ENCODE measurements around the gene JARID2. TPM values are rescaled to one million over a fixed set of nuclear protein-coding genes. Genes with fewer than 3 reads are reported as not detected.

JARID2 gene
- total RNA-seq, 2 donors from 2014 or later = 10.0 to 11.2 TPM

DNA sequence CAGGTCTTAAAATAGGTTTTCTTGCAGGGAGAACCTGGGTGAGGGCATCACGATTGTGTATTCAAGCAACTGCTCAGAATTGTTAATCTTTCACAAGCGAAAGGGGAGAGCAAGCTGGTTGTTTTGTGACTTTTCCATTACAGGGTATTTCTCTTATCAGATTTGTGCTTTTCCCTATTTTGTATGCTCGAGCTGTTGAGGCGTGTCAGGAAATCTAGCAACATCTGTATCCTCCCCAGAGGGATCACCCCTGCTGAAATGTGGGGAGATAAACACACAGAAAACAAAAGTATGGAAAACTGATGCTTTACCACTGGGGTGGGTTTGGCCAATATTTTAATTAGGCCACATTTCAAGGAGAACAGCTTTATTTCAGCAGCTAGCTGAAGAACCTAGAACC lies 230.0 kb downstream of the JARID2 start:
- ATAC-seq = no peak
- intact Hi-C loops (cut with DNase I, micrococcal nuclease) = no loop called here
- no peak for DNase-seq

DNA sequence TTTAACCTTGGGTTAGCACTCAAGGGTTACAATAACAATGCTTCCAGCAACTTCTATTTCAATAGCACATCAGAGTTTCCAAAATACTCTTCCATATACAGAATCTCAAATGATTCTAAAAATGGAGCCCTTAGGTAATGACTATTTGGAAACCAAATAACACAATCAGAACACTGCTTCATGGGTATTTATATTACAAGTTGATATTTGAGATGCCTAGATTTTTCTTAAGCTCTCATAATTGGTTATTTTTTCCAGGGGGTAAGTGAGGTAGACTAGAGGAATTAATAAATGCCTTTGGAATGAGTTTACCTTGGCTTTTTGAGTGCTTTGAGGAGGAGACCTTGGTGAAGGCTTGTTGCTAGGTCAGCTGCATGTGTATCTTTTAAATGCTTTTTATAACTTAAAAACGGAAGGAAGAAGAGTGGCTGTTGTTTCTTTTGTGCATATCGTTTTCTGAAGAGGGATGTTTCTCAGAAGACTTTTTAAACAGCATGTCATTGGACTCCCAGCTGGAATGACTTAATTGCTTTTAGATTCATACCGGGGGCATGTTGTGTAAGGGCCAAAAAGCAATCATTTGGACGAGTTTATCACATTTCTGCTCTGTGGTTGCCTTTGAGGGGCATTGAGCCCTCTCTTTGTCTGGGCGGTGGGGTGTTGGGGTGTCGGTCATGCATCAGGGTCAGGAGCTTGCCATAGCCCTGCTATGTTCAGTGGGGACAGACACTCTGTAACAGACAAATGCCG lies 230.9 kb downstream of the JARID2 start:
- intact Hi-C loops (cut with DNase I, micrococcal nuclease) = no loop called here
- no peak for ATAC-seq
- DNase-seq = no peak

DNA sequence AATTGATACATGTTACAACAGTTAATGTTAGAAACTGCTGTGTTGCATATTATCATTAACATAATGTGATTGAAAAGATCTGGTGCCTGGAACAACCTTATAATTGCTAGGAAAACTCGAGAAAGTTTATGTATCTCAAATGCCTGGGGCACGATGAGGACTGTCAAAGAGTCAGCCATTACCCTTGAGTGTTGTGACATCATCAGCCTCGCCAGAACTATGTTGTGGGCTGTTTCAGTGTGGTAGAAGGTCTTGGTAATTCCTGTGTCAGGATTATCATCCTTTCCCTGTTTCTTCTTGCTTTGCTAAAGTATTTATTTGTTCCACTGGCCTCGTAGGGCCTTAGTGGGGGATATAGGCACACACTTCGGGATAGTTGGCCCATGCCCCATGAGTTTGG lies 231.9 kb downstream of the JARID2 start:
- no peak for ATAC-seq
- no peak for DNase-seq
- intact Hi-C loops (cut with DNase I, micrococcal nuclease) = no loop called here

DNA sequence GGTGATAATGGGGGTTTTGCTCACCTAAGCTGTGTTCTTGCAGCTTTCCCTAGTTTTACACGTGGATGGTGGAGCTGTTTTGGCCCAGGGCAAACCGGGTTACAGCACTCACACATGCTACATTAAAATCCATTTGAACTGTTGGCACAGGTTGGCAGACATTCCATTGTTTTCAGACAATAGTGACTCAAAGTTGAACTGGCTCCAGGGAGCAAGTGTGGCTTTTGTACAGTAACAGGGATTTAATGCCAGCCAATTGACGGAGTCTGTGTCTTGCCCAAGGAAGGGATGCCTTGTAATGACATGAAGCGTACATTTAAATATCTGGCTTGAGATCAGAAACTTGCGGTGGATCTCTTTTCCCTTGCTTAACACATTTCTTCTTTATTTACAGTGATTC lies 233.9 kb downstream of the JARID2 start:
- DNase-seq (no peak), ATAC-seq (no peak)
- intact Hi-C loops (cut with DNase I, micrococcal nuclease) = no loop called here

DNA sequence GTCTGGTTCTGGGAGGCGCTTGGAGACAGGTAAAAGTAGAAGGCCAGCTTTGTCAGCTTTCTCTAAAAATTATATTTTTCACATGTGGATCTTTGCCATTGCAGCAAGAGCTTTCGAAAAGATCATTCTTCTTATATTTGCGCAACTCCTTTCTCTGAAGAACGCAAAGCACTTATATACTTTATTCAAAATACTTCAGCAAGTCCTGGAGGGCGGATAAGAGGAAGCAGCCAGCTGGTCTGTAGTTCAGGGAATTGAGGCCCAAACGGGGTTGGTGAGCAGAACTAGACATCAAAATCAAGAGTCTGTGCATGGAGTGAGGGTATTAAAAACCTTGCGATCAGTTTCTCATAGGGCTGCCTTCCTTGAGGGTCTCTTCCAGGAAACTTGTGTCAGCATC lies 234.7 kb downstream of the JARID2 start:
- no peak for DNase-seq
- intact Hi-C loops (cut with DNase I, micrococcal nuclease) = no loop called here
- ATAC-seq = no peak

DNA sequence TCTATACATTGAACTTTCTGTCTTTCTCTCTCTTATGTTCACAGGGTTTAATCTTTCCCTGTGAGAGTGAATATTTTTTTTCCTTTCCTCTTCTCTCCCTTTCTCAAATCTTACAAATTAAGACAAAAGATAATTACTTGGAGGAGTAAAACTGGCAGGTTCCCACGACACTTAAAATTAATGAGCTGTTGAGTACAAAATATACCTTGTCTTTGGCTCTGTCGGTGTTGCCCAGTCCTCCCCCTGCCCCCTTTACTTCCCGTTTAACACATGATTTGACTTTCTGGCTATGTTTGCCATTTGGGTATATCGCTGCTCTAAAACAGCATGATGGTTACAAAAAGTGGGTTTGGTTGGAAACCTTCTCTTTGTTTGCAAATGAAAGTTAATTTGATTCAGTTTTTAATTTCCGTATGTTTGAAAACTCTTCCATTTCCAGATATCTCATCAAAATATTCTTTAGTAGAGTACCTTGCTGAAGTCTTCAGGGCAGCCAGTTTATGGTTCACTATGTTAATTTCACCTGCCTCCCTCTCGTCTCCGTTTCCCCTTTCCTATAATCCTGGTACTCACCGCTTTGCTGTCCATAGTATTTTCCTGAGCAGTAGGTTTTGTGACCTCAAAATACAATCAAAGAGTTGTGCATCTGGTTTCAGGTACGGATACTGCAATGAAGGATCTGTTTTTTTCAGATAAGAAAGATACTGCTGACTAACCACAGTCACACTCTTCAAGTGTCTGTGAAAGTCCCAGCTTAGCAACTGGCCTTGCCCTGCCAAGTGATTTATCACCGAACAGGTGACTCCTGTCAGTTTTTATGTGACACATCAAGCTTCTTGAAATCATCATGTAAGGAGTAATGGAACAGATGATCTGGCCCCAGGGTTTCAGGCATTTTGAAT lies 235.8 kb downstream of the JARID2 start:
- ATAC-seq (no peak), DNase-seq (no peak)
- intact Hi-C loops (cut with DNase I, micrococcal nuclease) = no loop called here

DNA sequence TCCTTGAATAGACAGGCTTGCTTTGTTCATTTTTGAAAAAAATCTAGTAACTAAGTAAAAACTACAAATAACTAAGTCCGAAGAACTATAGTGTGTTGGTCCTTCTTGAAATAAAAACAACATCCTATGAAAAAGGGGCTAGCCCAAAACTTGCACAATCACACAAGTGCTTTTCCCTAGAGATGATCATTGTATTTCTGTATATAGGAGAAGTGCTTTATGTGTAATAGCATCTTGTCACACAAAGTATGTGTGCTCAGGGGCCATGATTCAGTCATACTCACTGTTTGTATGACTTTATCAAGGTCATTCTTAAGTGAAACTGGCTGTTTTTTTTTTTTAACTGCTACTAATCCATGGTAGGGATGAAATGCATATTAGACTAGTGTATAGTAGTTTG lies 237.2 kb downstream of the JARID2 start:
- DNase-seq (no peak), ATAC-seq (no peak)
- intact Hi-C loops (cut with DNase I, micrococcal nuclease) = no loop called here

DNA sequence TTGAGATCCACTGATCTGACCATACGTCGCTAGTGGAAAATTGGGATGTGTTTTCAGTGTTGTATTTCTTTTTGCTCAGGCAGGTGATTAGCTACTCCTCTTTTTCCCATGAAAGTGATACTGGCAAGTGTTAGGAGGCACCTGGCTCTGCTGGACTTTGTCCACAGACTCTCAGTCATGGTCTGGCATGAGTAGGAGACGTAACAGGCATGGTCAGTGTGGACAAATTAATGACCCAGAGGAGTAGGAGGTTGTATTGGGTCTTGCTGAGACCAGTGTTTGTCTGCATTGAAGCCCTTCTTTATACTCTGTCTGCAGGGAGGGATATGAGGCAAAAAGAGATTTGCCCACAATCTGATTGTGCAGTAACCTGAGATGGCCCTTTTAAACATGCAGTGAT lies 238.3 kb downstream of the JARID2 start:
- DNase-seq (no peak), ATAC-seq (no peak)
- intact Hi-C loops (cut with DNase I, micrococcal nuclease) = no loop called here

DNA sequence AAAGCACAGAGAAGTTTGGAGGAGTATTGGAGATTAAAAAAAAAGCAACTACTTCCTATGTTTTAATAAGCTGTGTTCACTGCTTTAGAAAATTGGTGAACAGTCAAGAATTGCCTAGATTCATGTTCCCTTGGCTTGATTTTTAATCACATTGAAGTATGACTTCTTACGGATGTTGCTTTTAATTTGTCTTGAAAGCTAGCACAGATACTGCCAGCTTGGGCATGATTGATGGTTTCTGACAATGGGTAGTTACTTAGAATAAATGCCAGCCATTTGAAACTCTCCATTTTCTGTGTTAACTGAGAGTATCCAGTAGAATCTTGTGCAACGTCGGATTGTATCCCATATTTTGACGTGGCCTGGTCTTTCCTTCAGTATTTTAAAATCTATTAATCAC lies 239.0 kb downstream of the JARID2 start:
- intact Hi-C loops (cut with DNase I, micrococcal nuclease) = no loop called here
- DNase-seq (no peak), ATAC-seq (no peak)

DNA sequence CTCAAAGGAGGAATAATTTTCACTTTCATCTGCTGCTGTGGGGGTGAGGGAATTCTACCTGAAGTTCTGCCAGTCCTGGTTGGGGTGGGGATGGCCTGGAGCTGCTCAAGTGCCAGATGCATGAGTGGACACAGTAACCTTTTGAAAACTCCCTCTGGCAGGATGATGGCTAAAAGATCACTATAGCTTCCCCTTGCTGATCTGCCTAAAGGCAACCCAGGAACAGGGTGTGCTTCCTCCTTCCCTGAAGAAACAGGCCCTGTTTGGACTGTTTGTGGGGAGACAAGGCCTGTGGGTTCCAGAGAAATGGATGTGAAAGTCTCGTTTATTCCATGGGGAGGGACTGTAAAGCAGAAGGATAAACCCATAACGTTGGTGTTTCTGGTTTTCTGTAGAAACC lies 240.1 kb downstream of the JARID2 start:
- ATAC-seq (no peak), DNase-seq (no peak)
- intact Hi-C loops (cut with DNase I, micrococcal nuclease) = no loop called here

DNA sequence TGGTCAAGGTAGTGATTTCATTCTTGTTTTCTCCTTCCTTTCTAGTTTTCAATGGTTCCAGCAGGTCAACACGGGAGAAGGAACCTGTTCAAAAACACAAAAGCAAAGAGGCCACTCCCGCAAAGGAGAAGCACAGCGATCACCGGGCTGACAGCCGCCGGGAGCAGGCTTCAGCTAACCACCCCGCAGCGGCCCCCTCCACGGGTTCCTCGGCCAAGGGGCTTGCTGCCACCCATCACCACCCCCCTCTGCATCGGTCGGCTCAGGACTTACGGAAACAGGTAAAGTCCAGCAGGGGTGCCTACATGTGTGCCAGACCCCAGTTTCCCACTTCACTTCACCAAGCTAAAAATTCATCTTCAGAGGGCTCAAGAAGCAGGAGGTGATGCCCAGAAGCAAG lies 241.4 kb downstream of the JARID2 start:
- DNase-seq = no peak

DNA sequence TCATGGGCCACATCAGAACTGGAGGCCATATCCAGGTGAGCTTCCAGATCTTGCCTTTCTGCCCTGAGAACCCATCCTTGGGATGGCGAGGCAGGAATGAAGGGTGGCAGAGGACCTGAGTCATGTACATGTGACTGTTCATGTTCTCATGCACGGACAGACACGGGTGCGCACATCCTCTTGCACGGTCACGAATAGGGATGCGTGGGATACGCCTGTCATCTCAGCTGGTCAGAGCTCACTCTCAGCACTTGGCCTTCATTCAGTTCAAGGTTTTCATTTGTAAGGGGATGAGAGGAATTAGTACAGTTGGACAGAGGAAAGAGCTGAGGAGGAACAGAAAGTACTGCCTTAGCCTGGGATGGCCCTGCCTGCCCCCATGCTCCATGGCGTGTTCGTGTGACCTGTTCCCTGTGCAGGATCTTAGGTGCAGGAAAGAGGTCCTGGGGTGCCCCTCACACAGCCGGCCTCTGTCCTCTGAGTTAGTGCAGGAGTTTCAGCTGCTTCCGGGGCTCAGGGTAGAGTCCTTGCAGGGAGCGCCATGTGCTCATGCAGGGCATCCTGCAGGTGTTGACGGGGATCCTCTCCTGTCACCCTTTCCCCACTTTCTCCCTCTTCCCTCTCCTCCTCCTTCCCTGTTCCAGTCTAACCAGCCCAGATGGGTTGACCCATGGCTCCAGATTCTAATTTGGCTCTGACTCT lies 243.5 kb downstream of the JARID2 start:
- intact Hi-C loops (cut with DNase I, micrococcal nuclease) = no loop called here
- no peak for ATAC-seq
- no peak for DNase-seq

More for the DNA sequence above, 241.4 kb downstream of the JARID2 start:
- intact Hi-C loops (cut with DNase I, micrococcal nuclease) = no loop called here
- ATAC-seq = no peak

DNA sequence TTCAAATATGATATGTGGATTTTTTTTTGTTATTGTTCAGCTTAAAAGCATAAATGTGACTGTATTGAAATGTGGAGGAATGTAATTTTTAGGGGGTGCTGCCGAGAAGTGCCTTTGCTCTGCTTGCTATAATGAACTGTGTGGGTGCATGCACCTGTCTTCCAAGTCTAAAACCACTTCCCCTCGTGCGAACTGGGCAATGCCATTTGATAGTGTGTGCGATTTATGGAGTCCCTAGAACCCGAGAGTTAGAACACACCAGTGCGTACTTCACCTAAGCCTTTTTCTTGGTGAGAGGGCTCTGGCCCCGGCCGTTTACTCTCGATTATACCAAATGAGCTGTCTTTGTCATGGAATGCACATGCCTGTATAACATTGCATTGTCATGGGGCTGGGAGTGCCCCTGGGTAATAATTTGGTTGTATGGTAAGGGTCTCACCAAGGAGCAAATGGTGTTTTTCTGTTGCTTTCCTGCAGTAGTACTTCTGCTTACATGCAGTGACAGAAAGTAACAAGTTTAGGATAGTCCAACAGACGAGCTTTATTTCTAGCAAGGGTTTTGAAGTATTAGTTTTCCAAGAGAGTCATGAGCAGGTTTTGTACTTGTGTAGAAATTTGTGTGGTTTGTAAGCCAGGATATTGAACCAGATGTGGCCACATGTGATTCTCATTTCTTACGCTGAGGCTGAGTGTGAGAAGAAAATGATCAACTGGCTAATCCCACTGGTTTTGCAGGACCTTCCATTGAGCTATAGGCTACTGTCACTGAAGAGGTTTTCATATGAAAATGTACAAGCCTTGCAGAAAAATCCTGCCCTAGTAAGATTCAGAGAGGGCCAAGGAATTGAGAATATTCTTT lies 244.6 kb downstream of the JARID2 start:
- intact Hi-C loops (cut with DNase I, micrococcal nuclease) = loop anchor here in 1 of 2 donors (10.0 kb wide), 1 partner anchor 134 kb away; no protein-coding TSS in a partner anchor
- ATAC-seq (no peak), DNase-seq (no peak)

DNA sequence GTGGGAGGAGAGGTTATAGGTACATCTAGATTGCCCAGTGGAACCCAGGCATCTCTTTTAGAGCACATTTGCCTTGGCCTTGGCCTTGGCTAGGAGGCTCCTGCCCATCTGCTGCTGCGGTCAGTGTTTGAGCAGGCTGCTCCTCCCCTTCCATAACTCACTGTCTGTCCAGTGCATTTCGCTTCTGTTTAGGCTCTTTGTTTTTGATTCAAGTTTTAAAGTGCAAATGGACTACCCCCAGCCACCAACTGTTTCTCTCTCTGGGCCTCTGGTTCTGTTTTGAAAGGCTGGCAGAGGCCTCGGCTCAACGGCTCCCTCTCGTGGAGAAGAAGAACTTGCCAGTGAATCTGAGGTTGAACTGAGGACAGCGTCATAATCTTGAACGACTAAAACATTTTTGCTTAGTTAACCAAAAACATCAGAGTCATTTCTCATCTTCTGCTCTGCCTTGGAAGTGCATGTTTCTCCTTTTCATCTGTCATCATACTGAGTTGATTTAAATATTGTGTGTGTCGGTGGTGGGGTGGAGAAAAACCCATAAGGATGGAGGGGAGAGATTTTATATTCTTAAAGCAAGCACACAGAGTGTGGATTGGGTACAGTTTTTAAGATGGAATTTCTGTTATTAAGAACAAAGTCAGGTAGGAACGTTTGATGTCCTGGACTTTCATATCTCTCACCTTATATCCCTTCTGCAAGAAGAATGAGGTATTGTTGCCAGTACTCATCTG lies 245.6 kb downstream of the JARID2 start:
- DNase-seq = peak in 1 of 2 donors; percentile 69
- intact Hi-C loops (cut with DNase I, micrococcal nuclease) = loop anchor here in 1 of 2 donors (10.0 kb wide), 1 partner anchor 133 kb away; no protein-coding TSS in a partner anchor
- peak; percentile 79 for ATAC-seq

DNA sequence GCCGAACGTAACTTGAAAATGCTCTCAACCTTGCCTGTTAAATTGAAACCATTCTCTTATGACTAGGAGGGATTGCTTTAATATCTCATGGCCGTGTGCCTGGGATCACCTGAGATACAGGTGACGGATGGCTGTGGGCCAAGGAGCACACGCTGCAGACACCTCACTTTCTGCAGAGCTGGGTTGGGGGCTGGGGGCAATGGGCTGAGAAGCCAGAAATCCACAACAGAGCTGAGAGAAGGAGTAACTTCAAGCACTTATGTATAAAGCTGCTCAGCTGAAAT lies 246.1 kb downstream of the JARID2 start:
- ATAC-seq = no peak
- intact Hi-C loops (cut with DNase I, micrococcal nuclease) = loop anchor here in 1 of 2 donors (10.0 kb wide), 1 partner anchor 133 kb away; no protein-coding TSS in a partner anchor
- no peak for DNase-seq

DNA sequence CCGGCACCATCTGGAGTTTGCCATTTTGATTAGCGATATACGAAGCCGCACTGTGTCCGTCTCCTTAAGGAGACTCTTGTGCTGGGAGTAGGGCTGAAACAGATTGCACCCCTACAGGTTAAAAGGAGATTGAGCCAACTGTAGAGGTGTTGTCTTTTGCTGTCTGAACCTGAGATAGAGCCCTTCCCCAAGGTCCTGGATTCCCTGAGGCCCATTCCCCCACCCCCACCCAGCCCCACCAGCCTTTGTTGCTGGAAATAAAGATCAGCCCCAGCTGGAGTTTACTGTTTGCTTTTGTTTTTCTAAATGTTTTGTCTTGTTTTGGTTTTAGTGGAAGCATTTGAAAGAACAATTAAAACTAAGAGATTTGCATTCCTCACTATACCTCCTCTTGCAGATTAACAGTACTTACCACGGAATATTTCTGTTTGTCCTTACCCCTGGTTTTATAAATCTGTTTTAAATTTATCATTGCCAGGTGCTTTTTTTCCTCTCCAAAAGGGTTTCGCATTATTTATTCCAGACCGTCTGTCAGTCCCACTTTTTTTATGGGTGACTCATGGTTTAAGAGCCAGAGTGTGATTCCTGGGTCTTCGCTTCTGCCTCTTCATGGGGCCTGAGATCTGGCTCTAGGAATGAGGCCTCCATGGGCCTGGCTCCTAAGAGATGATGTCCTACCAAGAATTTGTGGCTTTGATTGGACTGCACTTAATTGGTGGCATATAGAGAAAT lies 247.7 kb downstream of the JARID2 start:
- ATAC-seq (no peak), DNase-seq (no peak)
- intact Hi-C loops (cut with DNase I, micrococcal nuclease) = loop anchor here in 1 of 2 donors (10.0 kb wide), 1 partner anchor 131 kb away; no protein-coding TSS in a partner anchor

DNA sequence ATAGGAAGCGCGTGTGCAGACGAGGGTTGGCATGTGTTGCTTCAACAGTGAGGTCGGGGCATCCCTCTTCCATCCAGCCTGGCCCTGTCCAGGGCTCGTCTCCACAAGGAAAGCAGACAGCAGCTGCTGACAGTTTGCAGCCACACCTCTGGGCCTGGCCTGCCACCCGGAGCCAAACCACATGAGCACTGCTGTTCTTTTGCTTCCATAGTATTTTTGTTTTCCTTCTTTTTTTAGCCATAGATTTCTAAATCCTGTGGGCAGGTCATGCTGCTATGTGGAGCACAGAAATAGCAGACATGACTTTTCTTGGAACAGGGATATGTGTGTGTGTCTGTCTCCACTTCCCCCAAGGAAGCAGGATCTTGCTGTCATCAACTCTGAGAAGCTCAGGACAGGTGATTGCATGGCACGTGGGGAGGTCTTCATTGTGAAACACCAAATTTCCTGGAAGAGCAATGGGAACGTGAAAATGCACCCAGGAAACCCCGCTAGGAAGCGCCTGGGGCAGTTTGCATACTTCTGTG lies 249.6 kb downstream of the JARID2 start:
- DNase-seq (no peak), ATAC-seq (peak; percentile 33)
- intact Hi-C loops (cut with DNase I, micrococcal nuclease) = loop anchor here in 1 of 2 donors (10.0 kb wide), 1 partner anchor 129 kb away; no protein-coding TSS in a partner anchor

Data from left colon (tissue), 2 donors.